Germinal center (tissue), 1 donor: ENCODE data around the gene B3GNT5.

ENCODE experiments used
- DNase-seq: peaks from one replicate; pipeline ENCODE4 v3.0.0; 2012; ENCODE audit warnings: mixed read lengths, low spot score

B3GNT5 gene

GRCh38 chr3:183293966-183294365, 40.9 kb downstream of the B3GNT5 start:
- DNase-seq = no peak

- DNase-seq = no peak
These were observed 42.2 kb downstream of the B3GNT5 start for GRCh38 chr3:183295211-183295610.

DNA sequence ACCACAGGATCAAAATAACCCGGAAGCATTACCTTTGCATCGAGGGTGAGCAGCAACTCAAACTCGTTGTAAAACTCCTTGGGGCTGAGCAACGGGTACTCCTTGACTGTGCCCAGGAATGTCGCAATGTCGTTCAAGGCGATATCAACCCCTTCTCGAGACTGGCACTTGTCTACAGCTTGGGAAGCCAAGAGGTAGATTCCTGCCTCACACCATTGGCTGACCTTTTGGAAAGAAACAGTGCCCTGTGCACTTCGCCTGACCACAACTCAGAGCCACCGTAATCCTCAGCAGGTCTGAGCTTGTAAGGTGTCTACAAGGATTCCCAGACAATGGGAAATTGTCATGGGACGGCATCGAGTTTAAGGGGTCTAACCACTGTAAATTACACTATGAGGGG, 43.9 kb downstream of the B3GNT5 start:
- no peak for DNase-seq

- no peak for DNase-seq
These were observed 45.7 kb downstream of the B3GNT5 start for GRCh38 chr3:183298701-183299153.

GRCh38 chr3:183299976-183300375, 46.9 kb downstream of the B3GNT5 start:
- DNase-seq = no peak

GRCh38 chr3:183300996-183301562, 48.0 kb downstream of the B3GNT5 start:
- DNase-seq = no peak

GRCh38 chr3:183301937-183302580, 49.0 kb downstream of the B3GNT5 start:
- DNase-seq = no peak

DNA sequence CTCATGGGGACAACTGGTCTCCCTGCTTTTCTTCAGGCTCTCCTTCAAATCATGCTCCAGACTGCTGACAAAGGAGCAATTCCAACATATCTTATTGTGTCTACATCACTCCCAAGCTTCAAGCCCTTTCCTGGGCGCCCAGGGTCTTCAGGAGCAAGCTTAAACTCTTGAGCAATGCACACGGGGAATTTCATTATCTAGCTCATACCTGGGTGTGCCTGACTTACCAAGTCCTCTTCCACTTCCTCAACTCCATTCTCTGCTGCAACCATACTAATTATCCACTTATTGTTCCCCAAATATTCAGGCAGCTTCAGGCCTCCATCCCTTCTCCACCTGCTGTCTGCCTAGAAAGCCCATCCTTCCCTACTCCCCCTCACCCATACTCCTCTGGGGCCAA, 50.6 kb downstream of the B3GNT5 start:
- DNase-seq = no peak

DNA sequence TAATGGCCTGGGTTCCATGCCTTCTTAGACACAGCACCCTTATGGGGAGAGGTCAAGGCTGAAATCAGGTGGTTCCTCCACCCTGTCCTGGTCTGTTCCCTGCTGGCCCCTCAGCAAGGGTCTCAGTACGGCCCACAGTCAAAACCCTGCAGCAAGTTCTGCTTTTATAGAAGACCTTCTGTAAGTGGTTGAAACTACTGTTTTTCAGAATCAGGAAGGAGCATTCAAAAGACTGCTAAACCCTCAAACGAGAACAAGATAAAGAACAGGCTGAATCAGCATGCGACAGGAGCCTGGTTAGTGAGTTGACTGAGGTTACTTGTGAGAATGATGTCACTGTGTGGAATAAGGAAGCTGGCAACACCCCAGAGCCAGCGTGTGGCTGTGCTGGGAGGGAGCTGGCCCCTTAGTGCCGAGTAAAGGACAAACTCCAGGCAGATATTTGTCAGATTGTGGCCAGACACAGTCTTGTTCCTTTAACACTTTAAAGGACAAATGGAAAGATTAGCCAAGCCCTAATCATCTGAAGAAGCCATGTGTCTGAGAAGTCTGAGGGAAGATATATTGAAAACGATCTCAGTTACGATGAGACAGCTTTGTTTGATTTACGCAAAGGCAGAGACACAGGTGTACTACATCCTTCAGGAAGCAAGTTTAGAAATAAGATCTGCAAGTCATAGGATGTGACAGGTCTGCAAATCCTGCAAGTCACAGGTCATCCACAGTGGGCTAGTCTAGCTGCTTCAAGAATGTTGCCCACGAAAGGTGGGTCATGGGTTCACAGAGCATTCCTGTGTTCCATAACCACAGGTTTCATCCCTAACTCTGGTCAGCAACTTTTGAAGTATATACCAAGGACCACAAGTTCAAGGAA, 54.0 kb downstream of the B3GNT5 start:
- DNase-seq = peak; percentile 24

DNA sequence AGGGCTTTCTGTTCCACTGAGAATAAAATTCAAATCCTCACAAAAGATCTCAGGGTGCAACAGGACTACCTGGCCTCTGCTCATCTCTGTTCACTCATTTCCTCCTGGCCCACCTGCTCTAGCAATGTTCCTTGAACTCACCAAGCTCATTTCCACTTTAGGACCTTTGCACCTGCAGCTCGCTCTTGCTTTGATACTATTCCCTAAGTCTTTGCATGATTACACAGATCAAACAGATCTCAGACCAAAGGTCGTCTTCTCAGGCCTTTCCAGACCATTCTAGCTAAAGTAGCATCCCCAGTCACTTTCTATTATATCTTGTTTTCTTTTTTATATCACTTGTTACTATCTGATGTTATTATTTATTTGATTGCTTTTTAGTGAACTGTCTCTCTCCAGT, 54.7 kb downstream of the B3GNT5 start:
- no peak for DNase-seq

DNA sequence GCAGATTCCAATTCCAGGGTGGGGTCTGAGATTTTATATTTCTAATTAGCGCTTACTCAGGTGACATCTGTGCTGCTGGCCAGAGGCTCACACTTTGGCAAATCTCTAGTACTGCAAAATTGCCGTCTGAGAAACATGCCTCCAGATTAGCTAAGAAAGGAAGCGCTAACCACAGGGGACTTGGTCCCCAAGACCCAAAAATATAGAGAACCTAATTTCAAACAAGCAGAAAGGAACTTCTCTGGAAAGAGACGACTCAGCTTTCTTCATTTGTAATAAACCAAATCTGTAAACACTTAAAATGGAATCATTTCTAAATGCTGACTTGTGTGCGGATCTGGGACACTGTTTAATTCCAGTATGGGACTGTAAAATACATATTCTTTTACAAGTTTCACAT, 55.7 kb downstream of the B3GNT5 start:
- DNase-seq = no peak

- DNase-seq = no peak
These were observed 56.2 kb downstream of the B3GNT5 start for GRCh38 chr3:183309276-183309675.

GRCh38 chr3:183310936-183311335, 57.9 kb downstream of the B3GNT5 start:
- no peak for DNase-seq

DNA sequence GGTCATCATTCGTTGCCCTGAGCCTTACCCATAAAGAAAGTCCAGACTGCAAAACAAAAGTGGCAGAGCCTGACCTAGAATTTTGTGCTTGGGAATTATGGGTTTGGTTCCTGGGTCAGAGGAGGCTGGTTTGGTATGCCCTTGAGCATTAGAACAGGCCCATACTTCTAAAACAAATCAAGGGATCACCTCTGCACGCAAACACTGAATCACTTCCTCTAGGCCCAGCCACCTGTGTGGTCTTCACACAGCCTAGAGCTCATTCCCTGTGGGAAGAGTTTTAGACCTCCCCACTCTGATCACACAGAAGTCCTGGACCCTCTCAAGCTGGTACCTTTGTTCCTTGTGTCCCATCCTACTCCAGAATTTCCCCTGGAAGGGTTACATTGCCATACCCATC, 59.4 kb downstream of the B3GNT5 start:
- no peak for DNase-seq

- DNase-seq = no peak
These were observed 60.3 kb downstream of the B3GNT5 start for GRCh38 chr3:183313351-183313750.

DNA sequence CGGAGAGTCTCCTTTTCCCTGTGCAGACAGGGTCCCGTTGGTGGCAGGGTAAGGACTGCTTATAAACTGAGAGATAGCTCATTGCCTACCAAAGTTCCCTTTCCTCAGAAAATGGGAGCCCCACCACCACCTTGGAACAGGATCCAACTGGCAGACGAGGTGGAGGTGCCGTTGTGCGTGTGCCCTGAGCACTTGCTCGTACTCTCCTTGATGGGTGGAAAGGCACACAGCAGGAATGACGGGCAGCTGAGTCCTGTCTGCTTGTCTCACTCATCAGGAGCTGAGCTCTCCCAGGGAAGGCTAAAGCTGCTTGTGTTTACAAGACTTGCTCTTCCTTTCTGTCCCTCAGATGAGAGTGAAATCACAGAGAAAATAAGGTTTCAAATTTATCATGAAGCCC, 60.7 kb downstream of the B3GNT5 start:
- DNase-seq = no peak

- no peak for DNase-seq
These were observed 62.7 kb downstream of the B3GNT5 start for GRCh38 chr3:183315739-183316138.

DNA sequence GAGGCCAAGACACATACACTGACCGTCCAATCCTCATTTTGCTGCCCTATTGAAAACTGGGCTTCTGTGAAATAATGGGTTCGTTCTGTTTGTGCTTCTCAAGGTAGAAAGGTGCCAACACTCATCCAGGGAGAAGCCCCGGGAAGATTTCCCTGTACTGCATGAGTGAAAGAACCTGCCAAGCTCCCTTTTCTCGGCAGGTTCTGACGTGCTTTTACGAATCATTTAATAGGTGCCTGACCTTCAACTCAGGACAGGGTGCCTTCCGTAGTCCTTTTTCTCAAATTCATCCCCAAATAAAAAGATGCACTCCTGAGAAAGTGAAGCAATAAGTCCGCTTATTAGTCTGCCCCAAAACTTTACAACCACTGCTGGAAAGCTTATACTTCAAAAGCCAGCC, 64.2 kb downstream of the B3GNT5 start:
- DNase-seq = no peak

- no peak for DNase-seq
These were observed 65.1 kb downstream of the B3GNT5 start for GRCh38 chr3:183317886-183318865.

DNA sequence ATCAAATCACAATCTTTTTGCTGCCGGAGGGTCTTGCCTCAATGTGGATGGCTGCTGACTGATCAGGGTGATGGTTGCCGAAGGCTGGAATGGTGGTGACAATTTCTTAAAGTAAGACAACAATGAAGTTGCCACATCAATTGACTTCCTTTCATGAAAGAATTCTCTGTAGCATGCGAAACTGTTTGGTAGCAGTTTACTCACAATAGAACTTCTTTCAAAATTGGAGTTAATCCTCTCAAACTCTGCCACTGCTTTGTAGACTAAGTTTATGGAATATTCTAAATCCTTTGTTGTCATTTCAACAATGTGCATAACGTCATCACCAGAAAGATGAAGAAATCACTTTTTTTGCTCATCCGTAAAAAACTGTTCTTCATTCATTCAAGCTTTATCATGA, 65.8 kb downstream of the B3GNT5 start:
- DNase-seq = no peak

GRCh38 chr3:183319371-183319770, 66.3 kb downstream of the B3GNT5 start:
- no peak for DNase-seq
